Endometrial microvascular endothelial cells (primary cell): Measurements from ENCODE around the gene FAM13A. TPM values are rescaled to one million over a fixed set of nuclear protein-coding genes. Genes with fewer than 3 reads are reported as not detected.
"Not testable (repeated sequence)": the region's sequence is repeated elsewhere in the genome, so short reads cannot be mapped to it uniquely, and the experiment has no call there.

ENCODE experiments used
- in situ Hi-C: cut with HindIII; loops from 2 replicates; pipeline ENCODE4 v1.10.0; 2017; ENCODE audit warnings: low sequenced_read_pairs, low pct_unique_long_range_greater_than_20kb; ENCODE audit errors: inconsistent ontology term
- total RNA-seq: library from RNA; depleted of rRNA; stranded (reverse); fragments of >200 nt; gene quantifications from one replicate; pipeline ENCODE4 v1.2.3, GENCODE V29; 2015; ENCODE audit errors: inconsistent ontology term

Gene FAM13A
- total RNA-seq, 1 donor from 2014 or later = 3.9 TPM

GRCh38 chr4:88878642-88879041, 178.3 kb downstream of the FAM13A start:
- in situ Hi-C loops = no loop called here

GRCh38 chr4:88870428-88870827, 186.6 kb downstream of the FAM13A start:
- in situ Hi-C loops = no loop called here

- in situ Hi-C loops = no loop called here
These were observed 188.5 kb downstream of the FAM13A start for GRCh38 chr4:88868510-88868909.

GRCh38 chr4:88866862-88867550, 190.0 kb downstream of the FAM13A start:
- in situ Hi-C loops = no loop called here

GRCh38 chr4:88865466-88865865, 191.5 kb downstream of the FAM13A start:
- in situ Hi-C loops = no loop called here

GRCh38 chr4:88865046-88865445, 191.9 kb downstream of the FAM13A start:
- in situ Hi-C loops = no loop called here

- in situ Hi-C loops = no loop called here
These were observed 196.4 kb downstream of the FAM13A start for GRCh38 chr4:88860586-88860985.

- in situ Hi-C loops = no loop called here
These were observed 197.7 kb downstream of the FAM13A start for GRCh38 chr4:88859191-88859812.

- in situ Hi-C loops = no loop called here
These were observed 198.2 kb downstream of the FAM13A start for GRCh38 chr4:88858752-88859151.

GRCh38 chr4:88857588-88857987, 199.4 kb downstream of the FAM13A start:
- in situ Hi-C loops = no loop called here

GRCh38 chr4:88854481-88854880, 202.5 kb downstream of the FAM13A start:
- in situ Hi-C loops = no loop called here

- in situ Hi-C loops = not testable (repeated sequence)
These were observed 203.4 kb downstream of the FAM13A start for GRCh38 chr4:88853583-88853982.

GRCh38 chr4:88846206-88846790, 210.7 kb downstream of the FAM13A start:
- in situ Hi-C loops = no loop called here

- in situ Hi-C loops = no loop called here
These were observed 213.8 kb downstream of the FAM13A start for GRCh38 chr4:88843067-88843685.

GRCh38 chr4:88841635-88842034, 215.3 kb downstream of the FAM13A start:
- in situ Hi-C loops = no loop called here

- in situ Hi-C loops = no loop called here
These were observed 220.8 kb downstream of the FAM13A start for GRCh38 chr4:88836216-88836615.

GRCh38 chr4:88831031-88831430, 226.0 kb downstream of the FAM13A start:
- in situ Hi-C loops = no loop called here

GRCh38 chr4:88830598-88830997, 226.4 kb downstream of the FAM13A start:
- in situ Hi-C loops = no loop called here

- in situ Hi-C loops = loop anchor here (10.0 kb wide), 1 partner anchor 196 kb away; no protein-coding TSS in a partner anchor
These were observed 228.0 kb downstream of the FAM13A start for GRCh38 chr4:88828842-88829571.
